ENCODE data around the gene PRAC1. TPM values are rescaled to one million over a fixed set of nuclear protein-coding genes. Genes with fewer than 3 reads are reported as not detected.
"Not testable (repeated sequence)": the region's sequence is repeated elsewhere in the genome, so short reads cannot be mapped to it uniquely, and the experiment has no call there.

PRAC1 gene
- total and polyA plus RNA-seq, 11 donors, result not detected

DNA sequence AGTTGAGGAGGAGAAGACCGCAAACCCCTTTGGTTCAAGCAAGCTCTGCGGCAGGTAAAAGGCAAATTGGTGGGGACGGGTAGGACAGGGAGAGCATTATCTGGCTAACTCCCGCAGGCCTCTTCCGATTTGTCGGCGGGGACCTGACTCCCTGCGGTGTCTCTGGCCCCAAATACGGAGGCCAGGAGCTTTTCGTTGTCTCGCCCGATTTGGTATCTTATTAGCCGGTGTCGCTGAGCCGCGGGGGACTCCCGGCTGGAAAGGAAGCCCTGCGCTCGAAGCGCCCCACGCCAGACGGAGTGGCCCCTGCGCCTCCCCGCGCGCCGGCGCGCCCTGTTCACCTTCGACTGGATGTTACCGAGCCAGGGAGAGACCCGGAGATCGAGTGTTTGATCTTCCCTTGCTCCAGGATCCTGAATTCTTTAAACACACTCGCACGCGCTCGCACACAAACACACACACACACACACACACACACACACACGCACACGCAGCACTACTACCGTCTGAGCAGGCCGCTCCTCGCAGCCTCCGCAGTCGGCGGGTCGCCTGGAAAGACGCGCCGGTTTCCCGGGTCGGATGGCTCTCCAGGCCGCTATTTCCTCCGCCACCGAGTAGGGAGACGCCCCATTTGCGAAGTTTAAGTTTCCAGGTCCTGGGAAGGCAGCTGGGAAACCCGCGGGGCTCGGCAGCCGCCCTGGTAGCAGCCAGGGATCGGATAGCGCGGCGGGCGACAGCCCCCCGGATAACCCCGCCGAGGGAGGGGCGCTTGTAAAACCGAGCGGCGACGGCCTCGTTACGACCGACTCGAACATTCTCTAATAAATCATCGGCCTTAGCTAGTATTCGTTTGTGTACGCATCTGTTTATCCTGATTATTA lies 3.3 kb downstream of the PRAC1 start:
- WGBS, 4 donors, result 2 to 4% (median 4%) methylated on average over 52 to 80 of the region's 80 CpGs
- H3K4me1 ChIP-seq, result peaks cover 0 to 23% (median 6%) of the 10 kb centered on the region in 12 donors
- no peak overlapping the region for H3K27ac ChIP-seq
- DNase-seq (no peak), ATAC-seq (peak in 1 of 4 donors; percentile 29)
- H3K4me3 ChIP-seq, result no peak overlapping the region
- H3K9me3 ChIP-seq, result no peaks in the 10 kb centered on the region
- no peak for TF ChIP-seq POLR2A (IDR thresholded peaks at IDR 0.05)
- TF ChIP-seq CTCF (IDR thresholded peaks at IDR 0.05), result no peak
- no peaks in the 10 kb centered on the region for H3K36me3 ChIP-seq
- intact Hi-C loops (cut with DNase I), result no loop called here
- H3K27me3 ChIP-seq, result peaks cover 72 to 100% (median 96%) of the 10 kb centered on the region in 9 donors

DNA sequence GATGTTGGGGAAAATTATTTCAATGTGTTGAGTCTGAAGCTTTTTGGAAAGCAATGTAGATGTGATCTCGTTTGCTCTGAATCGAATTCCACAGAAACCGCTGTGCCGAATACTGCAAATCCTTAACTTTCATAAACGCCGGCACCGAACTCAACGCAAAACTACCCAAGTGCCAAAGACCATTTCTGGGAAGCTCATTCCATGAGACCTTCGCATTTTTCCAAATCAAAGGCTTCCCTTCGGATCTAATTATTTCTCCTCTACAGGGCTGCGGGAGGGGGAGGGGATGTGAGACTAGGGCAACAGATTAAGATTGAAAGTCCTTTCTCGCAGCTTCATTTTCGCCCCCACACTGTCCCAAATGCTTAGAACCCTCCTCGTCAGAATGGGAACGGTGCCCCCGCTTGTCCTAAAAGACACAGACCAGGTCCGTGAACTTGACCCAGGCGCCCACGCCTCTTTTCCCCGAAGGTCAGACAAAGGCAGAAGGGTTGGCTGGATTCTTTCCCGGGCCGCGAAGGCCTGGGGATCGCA lies 4.0 kb downstream of the PRAC1 start:
- intact Hi-C loops (cut with DNase I), result no loop called here
- ATAC-seq (no peak), DNase-seq (no peak)
- no peak for TF ChIP-seq POLR2A (IDR thresholded peaks at IDR 0.05)
- TF ChIP-seq CTCF (IDR thresholded peaks at IDR 0.05), result no peak
- 8 to 13% (median 12%) methylated on average over 24 of the region's 24 CpGs for WGBS, 4 donors
- Histone ChIP-seq H3K36me3 (no peaks in the 10 kb centered on the region), H3K4me3 (no peak overlapping the region), H3K9me3 (no peaks in the 10 kb centered on the region), H3K27ac (no peak overlapping the region), H3K27me3 (peaks cover 66 to 100% (median 95%) of the 10 kb centered on the region in 9 donors), H3K4me1 (peaks cover 0 to 16% (median 3%) of the 10 kb centered on the region in 12 donors)

GRCh38 chr17:48717367-48718226 lies 4.7 kb downstream of the PRAC1 start:
- intact Hi-C loops (cut with DNase I), result no loop called here
- Histone ChIP-seq H3K4me3 (no peak overlapping the region), H3K27me3 (peaks cover 69 to 100% (median 95%) of the 10 kb centered on the region in 9 donors), H3K9me3 (no peaks in the 10 kb centered on the region), H3K36me3 (no peaks in the 10 kb centered on the region), H3K27ac (no peak overlapping the region), H3K4me1 (peaks cover 0 to 16% (median 2%) of the 10 kb centered on the region in 12 donors)
- no peak for TF ChIP-seq POLR2A (IDR thresholded peaks at IDR 0.05)
- no peak for TF ChIP-seq CTCF (IDR thresholded peaks at IDR 0.05)
- ATAC-seq (no peak), DNase-seq (no peak)
- WGBS, 4 donors, result 9 to 17% (median 13%) methylated on average over 10 of the region's 10 CpGs

GRCh38 chr17:48716549-48716948 lies 5.8 kb downstream of the PRAC1 start:
- intact Hi-C loops (cut with DNase I); H3K9me3 ChIP-seq; H3K36me3 ChIP-seq; H3K4me3 ChIP-seq; H3K27ac ChIP-seq; ATAC-seq; DNase-seq: not testable (repeated sequence)
- Histone ChIP-seq H3K4me1 (peaks cover 0 to 16% (median 2%) of the 10 kb centered on the region in 12 donors), H3K27me3 (peaks cover 66 to 100% (median 95%) of the 10 kb centered on the region in 9 donors)
- WGBS, 4 donors, result 71 to 79% (median 74%) methylated on average over 3 of the region's 3 CpGs
